NT2/D1 (cell line): ENCODE results near the gene SLCO4A1.

Source experiments
- YY1 ChIP-seq: IDR thresholded peaks from 2 replicates; pipeline ENCODE4 v1.6.1; 2011; ENCODE audit not compliant: insufficient read length, insufficient read depth
- ZNF274 ChIP-seq: IDR thresholded peaks from 2 replicates; pipeline ENCODE4 v1.6.1; 2011; ENCODE audit warnings: mild to moderate bottlenecking, low read depth, low read length

DNA sequence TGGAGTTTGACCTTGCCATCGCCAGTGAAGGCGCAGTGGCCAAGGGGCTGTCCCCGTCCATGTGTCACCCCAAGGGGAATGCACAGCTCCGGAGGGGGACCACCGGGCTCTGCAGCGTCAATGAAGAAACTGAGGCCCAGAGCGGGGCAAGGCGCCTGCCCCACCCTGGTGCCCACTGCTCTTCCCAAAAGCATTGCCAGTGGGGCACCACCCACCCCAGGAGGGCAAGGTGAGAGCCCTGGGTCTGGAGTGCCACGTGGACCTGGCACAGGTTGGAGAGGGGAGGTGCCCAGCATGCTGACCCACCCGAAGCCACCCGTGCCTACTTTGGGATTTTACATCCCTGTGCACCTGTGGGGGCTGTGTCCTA lies 74.6 kb downstream of the SLCO4A1 start:
- no peak for TF ChIP-seq ZNF274
- no peak for TF ChIP-seq YY1
